T-cell (primary cell): ENCODE results near the gene ZDHHC6. TPM values are rescaled to one million over a fixed set of nuclear protein-coding genes. Genes with fewer than 3 reads are reported as not detected.
A peak's percentile ranks its signal among the peaks of the same experiment; 100 is the strongest.

Source experiments
- ATAC-seq, 4 experiments: fragments of 200-7000 bp in 3 of 4; fragments of 150-1000 bp in 1 of 4; cut with Tn5 transposase; replicated peaks in 1 of 4; 1 replicate in 3 of 4; 2 replicates in 1 of 4; pipeline ENCODE4 v1.10.0; 2021; ENCODE audit warnings: moderate library complexity in 3 of 4, mild to moderate bottlenecking in 2 of 4, moderate number of reproducible peaks in 1 of 4
- CTCF ChIA-PET, 2 donors: fragments of 300-600 bp; sonication (Branson Sonifier 250); formaldehyde crosslinking; loops; one replicate each; lab custom pipeline; 2022; ENCODE audit warnings: antibody characterized with exemption in 2 of 2; lab: Charles Lee
- POLR2A ChIA-PET, 2 donors: fragments of 300-600 bp; sonication (Branson Sonifier 250); formaldehyde crosslinking; loops; one replicate each; lab custom pipeline; 2022; ENCODE audit warnings: antibody characterized with exemption in 2 of 2; lab: Charles Lee
- DNase-seq, 35 experiments: peaks; one replicate each; pipeline versions ENCODE4 v3.0.0 to v3.0.0-alpha.2; 2013 to 2023
- H3K27ac ChIP-seq: one replicate; pipeline ENCODE4 v1.5.1; 2013; ENCODE audit warnings: low read length
- H3K27me3 ChIP-seq, 2 experiments: replicated peaks in 1 of 2; 1 replicate in 1 of 2; 2 replicates in 1 of 2; pipeline versions ENCODE4 v1.6.1 to v1.7.0; 2013; ENCODE audit warnings: low read length in 1 of 2, mixed read lengths in 1 of 2; ENCODE audit not compliant: control insufficient read depth in 2 of 2, insufficient read depth in 2 of 2; ENCODE audit errors: extremely low read depth in 1 of 2
- H3K36me3 ChIP-seq, 2 donors: 1 replicate in 1 of 2; 2 replicates in 1 of 2; pipeline versions ENCODE4 v1.6.1 to v1.7.0; 2013; ENCODE audit warnings: low read length in 1 of 2; ENCODE audit not compliant: control insufficient read depth in 2 of 2, insufficient read depth in 1 of 2; ENCODE audit errors: extremely low read depth in 1 of 2
- H3K4me1 ChIP-seq, 2 experiments: 1 replicate in 1 of 2; 2 replicates in 1 of 2; pipeline versions ENCODE4 v1.6.1 to v1.7.0; 2013; ENCODE audit warnings: low read length in 2 of 2, mixed read lengths in 1 of 2; ENCODE audit not compliant: insufficient read depth in 2 of 2, control insufficient read depth in 1 of 2; ENCODE audit errors: extremely low read depth in 1 of 2
- H3K4me3 ChIP-seq, 2 donors: 1 replicate in 1 of 2; 2 replicates in 1 of 2; pipeline versions ENCODE4 v1.5.1 to v1.7.0; 2013; ENCODE audit warnings: mild to moderate bottlenecking in 2 of 2, low read length in 1 of 2, moderate library complexity in 1 of 2; ENCODE audit not compliant: control insufficient read depth in 1 of 2; ENCODE audit errors: extremely low read depth in 1 of 2
- H3K9me3 ChIP-seq: 2 replicates; pipeline ENCODE4 v1.7.0; 2013
- H3K27ac Mint-ChIP-seq, 2 donors: one replicate each; pipeline ENCODE4 v1.8.0; 2020 to 2021; ENCODE audit warnings: mild to moderate bottlenecking in 2 of 2, mixed read lengths in 2 of 2
- H3K27me3 Mint-ChIP-seq, 2 donors: one replicate each; pipeline ENCODE4 v1.8.0; 2021 to 2022; ENCODE audit warnings: mixed read lengths in 2 of 2
- H3K36me3 Mint-ChIP-seq: one replicate; pipeline ENCODE4 v1.8.0; 2021; ENCODE audit warnings: mixed read lengths
- H3K4me1 Mint-ChIP-seq, 3 donors: one replicate each; pipeline ENCODE4 v1.8.0; 2020 to 2022; ENCODE audit warnings: mixed read lengths in 3 of 3, mild to moderate bottlenecking in 1 of 3
- H3K4me3 Mint-ChIP-seq, 3 donors: one replicate each; pipeline ENCODE4 v1.8.0; 2020 to 2022; ENCODE audit warnings: mild to moderate bottlenecking in 3 of 3, mixed read lengths in 3 of 3, moderate library complexity in 3 of 3
- H3K9me3 Mint-ChIP-seq, 3 donors: one replicate each; pipeline ENCODE4 v1.8.0; 2020 to 2022; ENCODE audit warnings: mixed read lengths in 3 of 3
- WGBS: methylation state at CpG from one replicate; pipeline ENCODE4 v1.1.5; 2013; ENCODE audit warnings: missing lambda C conversion rate; ENCODE audit not compliant: insufficient coverage; 5-methylcytosine and 5-hydroxymethylcytosine counted together
- total RNA-seq, 35 experiments: library from RNA in 6 of 35; stranded (reverse) in 6 of 35; fragments of 120-200 nt in 1 of 35; gene quantifications; one replicate each; pipeline versions ENCODE4 v1.2.1 to v1.2.4 and lab custom pipeline; 2013 to 2026

ZDHHC6 gene
- total RNA-seq, 5 donors from 2014 or later (not counting 1 experiment from before 2014, with no cell fraction given) = 39.4 to 51.4 (median 45.9) TPM

- Mint-ChIP-seq H3K27ac (no peak overlapping the region), H3K4me1 (peaks cover 0 to 12% (median 1%) of the 10 kb centered on the region in 3 donors), H3K36me3 (peaks cover 3% of the 10 kb centered on the region), H3K27me3 (no peaks in the 10 kb centered on the region), H3K9me3 (no peaks in the 10 kb centered on the region), H3K4me3 (no peak overlapping the region)
- Histone ChIP-seq H3K4me3 (no peak overlapping the region), H3K4me1 (no peaks in the 10 kb centered on the region), H3K27me3 (no peaks in the 10 kb centered on the region), H3K27ac (no peak overlapping the region), H3K36me3 (peaks cover 0 to 2% of the 10 kb centered on the region in 2 donors), H3K9me3 (no peaks in the 10 kb centered on the region)
- DNase-seq (no peak), ATAC-seq (no peak)
- ChIA-PET CTCF (no interaction called here), POLR2A (interaction anchor here in 1 of 2 donors (0.6 kb wide), 1 partner anchor 9 kb away, joined by 3 read pairs; no protein-coding TSS in a partner anchor)
- 100% methylated on average over 1 of the region's 3 CpGs for WGBS
Measured at GRCh38 chr10:112481602-112482001, 34.9 kb upstream of the ZDHHC6 start.

- no peak overlapping the region for H3K27ac Mint-ChIP-seq
- H3K27me3 ChIP-seq = no peaks in the 10 kb centered on the region
- 90% methylated on average over 2 of the region's 3 CpGs for WGBS
- peaks cover 0 to 2% of the 10 kb centered on the region in 2 donors for H3K36me3 ChIP-seq
- H3K9me3 ChIP-seq = no peaks in the 10 kb centered on the region
- DNase-seq (peak in 1 of 35 experiments; percentile 22), ATAC-seq (no peak)
- no peaks in the 10 kb centered on the region for H3K9me3 Mint-ChIP-seq
- peaks cover 7 to 15% (median 9%) of the 10 kb centered on the region in 3 donors for H3K4me1 Mint-ChIP-seq
- H3K36me3 Mint-ChIP-seq = no peaks in the 10 kb centered on the region
- H3K4me3 ChIP-seq = no peak overlapping the region
- no peak overlapping the region for H3K4me3 Mint-ChIP-seq
- CTCF ChIA-PET = interaction anchor here (1.0 to 2.0 kb wide), 5 partner anchors 19 to 912 kb away, joined by 3 to 10 read pairs (median 3); no protein-coding TSS in a partner anchor
- H3K27me3 Mint-ChIP-seq = no peaks in the 10 kb centered on the region
- POLR2A ChIA-PET = interaction anchor here in 1 of 2 donors (1.0 kb wide), 2 partner anchors 9 to 16 kb away, joined by 3 to 4 read pairs; no protein-coding TSS in a partner anchor
- H3K27ac ChIP-seq = no peak overlapping the region
- H3K4me1 ChIP-seq = no peaks in the 10 kb centered on the region
Measured at GRCh38 chr10:112475575-112476218, 29.0 kb upstream of the ZDHHC6 start.

GRCh38 chr10:112471878-112472487 lies 25.3 kb upstream of the ZDHHC6 start:
- H3K4me3 Mint-ChIP-seq = no peak overlapping the region
- no peaks in the 10 kb centered on the region for H3K9me3 Mint-ChIP-seq
- Histone ChIP-seq H3K27me3 (no peaks in the 10 kb centered on the region), H3K9me3 (no peaks in the 10 kb centered on the region), H3K4me1 (no peaks in the 10 kb centered on the region), H3K27ac (no peak overlapping the region), H3K36me3 (peaks cover 0 to 10% of the 10 kb centered on the region in 2 donors), H3K4me3 (no peak overlapping the region)
- 33% methylated on average over 1 of the region's 4 CpGs for WGBS
- ATAC-seq = peak; percentile 27 to 63 (median 52)
- H3K36me3 Mint-ChIP-seq = peaks cover 6% of the 10 kb centered on the region
- H3K27me3 Mint-ChIP-seq = no peaks in the 10 kb centered on the region
- peak in 2 of 35 experiments; percentile 2 to 62 for DNase-seq
- no peak overlapping the region for H3K27ac Mint-ChIP-seq
- POLR2A ChIA-PET = interaction anchor here (0.5 to 0.7 kb wide), 4 partner anchors 85 to 1092 kb away, joined by 3 to 5 read pairs (median 4); no protein-coding TSS in a partner anchor
- CTCF ChIA-PET = interaction anchor here (0.5 to 2.3 kb wide), 41 partner anchors 8 to 1402 kb away, joined by 3 to 13 read pairs (median 4); partner anchors contain the start of genes VTI1A (in 1 of the 2) and ZDHHC6 (in 1 of the 2)
- peaks cover 7 to 16% (median 9%) of the 10 kb centered on the region in 3 donors for H3K4me1 Mint-ChIP-seq

GRCh38 chr10:112467541-112468075 lies 20.9 kb upstream of the ZDHHC6 start:
- WGBS = no CpG with 5 or more reads among the region's 1 CpG
- H3K9me3 Mint-ChIP-seq = no peaks in the 10 kb centered on the region
- no peak for ATAC-seq

GRCh38 chr10:112466802-112467201 lies 20.1 kb upstream of the ZDHHC6 start:
- Histone ChIP-seq H3K27me3 (no peaks in the 10 kb centered on the region), H3K4me1 (no peaks in the 10 kb centered on the region), H3K9me3 (no peaks in the 10 kb centered on the region), H3K36me3 (peaks cover 0 to 41% of the 10 kb centered on the region in 2 donors), H3K4me3 (no peak overlapping the region), H3K27ac (no peak overlapping the region)
- Mint-ChIP-seq H3K9me3 (no peaks in the 10 kb centered on the region), H3K4me1 (peaks cover under 1 to 3% (median 3%) of the 10 kb centered on the region in 3 donors), H3K27me3 (no peaks in the 10 kb centered on the region), H3K4me3 (no peak overlapping the region), H3K36me3 (peaks cover 31% of the 10 kb centered on the region), H3K27ac (no peak overlapping the region)
- POLR2A ChIA-PET = interaction anchor here in 1 of 2 donors (0.9 kb wide), 1 partner anchor 9 kb away, joined by 4 read pairs; no protein-coding TSS in a partner anchor
- ATAC-seq (no peak), DNase-seq (no peak)
- CTCF ChIA-PET = interaction anchor here in 1 of 2 donors (1.0 to 1.5 kb wide), 2 partner anchors 14 to 918 kb away, joined by 3 to 4 read pairs; no protein-coding TSS in a partner anchor
- 100% methylated on average over 1 of the region's 3 CpGs for WGBS

More at GRCh38 chr10:112467541-112468075, 20.9 kb upstream of the ZDHHC6 start:
- Histone ChIP-seq H3K36me3 (peaks cover 0 to 39% of the 10 kb centered on the region in 2 donors), H3K4me3 (no peak overlapping the region), H3K27ac (no peak overlapping the region), H3K9me3 (no peaks in the 10 kb centered on the region), H3K27me3 (no peaks in the 10 kb centered on the region), H3K4me1 (no peaks in the 10 kb centered on the region)
- Mint-ChIP-seq H3K4me3 (no peak overlapping the region), H3K27ac (no peak overlapping the region), H3K4me1 (peaks cover 5 to 7% (median 7%) of the 10 kb centered on the region in 3 donors), H3K27me3 (no peaks in the 10 kb centered on the region), H3K36me3 (peaks cover 31% of the 10 kb centered on the region)
- no peak for DNase-seq
- ChIA-PET CTCF (interaction anchor here in 1 of 2 donors (0.6 to 1.5 kb wide), 3 partner anchors 12 to 918 kb away, joined by 3 to 5 read pairs (median 4); no protein-coding TSS in a partner anchor), POLR2A (interaction anchor here in 1 of 2 donors (1.2 kb wide), 1 partner anchor 19 kb away, joined by 3 read pairs; no protein-coding TSS in a partner anchor)
